ENCODE results near the gene TMEM81.

Gene TMEM81

DNA sequence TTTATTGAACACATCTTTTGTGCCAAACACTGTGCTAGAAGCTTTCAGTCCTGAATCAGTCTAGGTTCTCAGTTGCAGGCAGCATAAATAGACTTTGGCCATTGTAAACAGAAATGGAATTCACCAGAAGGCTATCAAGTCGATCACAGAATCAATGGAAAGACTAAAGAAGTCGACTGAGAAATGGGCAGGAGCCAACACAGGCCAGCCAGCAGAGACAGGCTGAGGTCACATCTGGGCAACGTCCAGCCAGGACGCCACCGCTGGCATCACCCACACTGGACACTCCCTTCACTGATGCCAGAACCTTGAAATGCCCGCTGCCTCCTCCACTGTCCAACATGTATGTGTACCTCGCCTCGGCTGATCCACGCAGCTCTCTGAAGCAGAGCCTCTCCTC is 46.7 kb downstream of the TMEM81 start:
- TF ChIP-seq, protein P1, sequence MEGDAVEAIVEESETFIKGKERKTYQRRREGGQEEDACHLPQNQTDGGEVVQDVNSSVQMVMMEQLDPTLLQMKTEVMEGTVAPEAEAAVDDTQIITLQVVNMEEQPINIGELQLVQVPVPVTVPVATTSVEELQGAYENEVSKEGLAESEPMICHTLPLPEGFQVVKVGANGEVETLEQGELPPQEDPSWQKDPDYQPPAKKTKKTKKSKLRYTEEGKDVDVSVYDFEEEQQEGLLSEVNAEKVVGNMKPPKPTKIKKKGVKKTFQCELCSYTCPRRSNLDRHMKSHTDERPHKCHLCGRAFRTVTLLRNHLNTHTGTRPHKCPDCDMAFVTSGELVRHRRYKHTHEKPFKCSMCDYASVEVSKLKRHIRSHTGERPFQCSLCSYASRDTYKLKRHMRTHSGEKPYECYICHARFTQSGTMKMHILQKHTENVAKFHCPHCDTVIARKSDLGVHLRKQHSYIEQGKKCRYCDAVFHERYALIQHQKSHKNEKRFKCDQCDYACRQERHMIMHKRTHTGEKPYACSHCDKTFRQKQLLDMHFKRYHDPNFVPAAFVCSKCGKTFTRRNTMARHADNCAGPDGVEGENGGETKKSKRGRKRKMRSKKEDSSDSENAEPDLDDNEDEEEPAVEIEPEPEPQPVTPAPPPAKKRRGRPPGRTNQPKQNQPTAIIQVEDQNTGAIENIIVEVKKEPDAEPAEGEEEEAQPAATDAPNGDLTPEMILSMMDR (IDR thresholded peaks at IDR 0.05) = no peak
